G401.6 (cell line): Measurements from ENCODE around the gene ARHGEF26.

ENCODE experiments used
- FAIRE-seq: peaks from 2 replicates; lab custom pipeline; 2012; peaks lifted over from hg19 to GRCh38; lab: Jason Lieb, UNC

Gene ARHGEF26

GRCh38 chr3:154161806-154162205 is 40.6 kb downstream of the ARHGEF26 start:
- no peak for FAIRE-seq

DNA sequence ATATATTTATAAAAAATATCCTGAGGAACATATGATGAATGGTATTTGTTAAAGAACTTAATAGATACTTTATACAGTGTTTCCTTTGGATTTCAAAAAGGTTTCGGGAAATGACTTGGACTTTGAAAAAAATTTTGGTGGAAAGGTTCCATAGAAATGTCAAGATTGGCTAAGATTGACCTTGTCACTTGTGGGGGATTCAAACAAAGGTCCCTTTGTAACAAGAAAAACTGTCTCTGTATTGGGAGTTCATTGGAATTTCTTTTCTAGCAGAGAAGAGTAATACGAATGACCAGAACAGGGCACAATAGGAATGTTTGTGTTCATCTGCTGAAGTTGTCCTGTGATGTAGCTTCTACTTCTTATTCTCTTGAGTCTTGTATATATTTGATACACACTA is 43.2 kb downstream of the ARHGEF26 start:
- no peak for FAIRE-seq

DNA sequence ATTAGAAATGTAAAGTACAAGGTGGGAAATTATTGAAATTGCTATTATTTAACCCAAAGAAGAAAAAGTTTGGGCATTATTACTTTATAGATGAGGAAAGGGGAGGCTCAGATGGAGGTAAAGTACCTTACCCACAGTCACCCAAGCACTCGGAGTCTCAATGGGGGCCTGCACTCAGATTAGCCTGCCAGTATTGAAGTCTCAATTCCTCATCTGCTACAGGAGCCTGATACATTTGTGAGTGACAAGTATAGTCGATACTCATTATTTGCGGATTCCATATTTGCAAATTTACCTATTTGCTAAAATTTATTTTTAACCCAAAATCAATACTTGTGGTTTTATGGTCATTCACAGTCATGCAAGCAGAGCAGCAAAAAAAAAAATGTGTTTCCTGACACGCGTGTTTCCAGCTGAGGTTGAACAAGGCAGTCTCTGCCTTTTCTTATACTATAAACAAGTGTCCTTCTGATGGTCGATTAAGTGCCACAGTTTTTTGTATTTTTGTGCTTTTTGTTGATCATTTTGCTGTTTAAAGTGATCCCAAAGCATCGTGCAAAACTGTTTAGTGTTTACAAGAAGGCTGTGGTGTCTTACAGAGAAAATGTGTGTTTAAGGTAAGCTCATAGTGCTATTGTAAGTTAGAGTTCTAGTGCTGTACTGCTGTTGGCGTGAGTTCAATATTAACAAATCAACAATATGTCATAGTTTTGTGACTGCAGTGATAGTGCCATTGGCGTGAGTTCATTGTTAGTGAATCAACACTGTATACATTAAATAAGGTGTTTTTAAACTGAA is 48.0 kb downstream of the ARHGEF26 start:
- FAIRE-seq, result no peak

GRCh38 chr3:154169796-154170110 is 48.6 kb downstream of the ARHGEF26 start:
- no peak for FAIRE-seq

GRCh38 chr3:154170300-154170699 is 49.1 kb downstream of the ARHGEF26 start:
- FAIRE-seq, result no peak

GRCh38 chr3:154175041-154175440 is 53.9 kb downstream of the ARHGEF26 start:
- no peak for FAIRE-seq

DNA sequence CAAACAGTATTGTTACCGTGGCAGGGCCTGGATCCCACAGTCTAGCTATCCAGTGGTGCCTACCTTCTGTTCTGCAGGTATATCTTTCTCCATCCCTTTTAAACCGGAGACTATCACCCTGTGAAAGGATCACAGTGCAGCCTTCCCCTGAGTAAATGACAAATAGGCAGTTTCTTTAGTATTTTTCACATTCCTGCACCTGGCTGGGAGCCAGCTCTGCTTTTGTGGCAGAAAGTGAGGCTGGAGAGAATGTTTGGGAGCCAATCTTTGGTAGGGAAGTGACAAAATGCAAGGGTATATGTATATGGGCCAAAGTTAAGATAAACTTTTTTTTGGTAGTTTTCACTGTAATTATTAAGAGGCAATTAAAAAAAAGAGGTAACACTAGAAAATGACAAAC is 54.8 kb downstream of the ARHGEF26 start:
- no peak for FAIRE-seq

DNA sequence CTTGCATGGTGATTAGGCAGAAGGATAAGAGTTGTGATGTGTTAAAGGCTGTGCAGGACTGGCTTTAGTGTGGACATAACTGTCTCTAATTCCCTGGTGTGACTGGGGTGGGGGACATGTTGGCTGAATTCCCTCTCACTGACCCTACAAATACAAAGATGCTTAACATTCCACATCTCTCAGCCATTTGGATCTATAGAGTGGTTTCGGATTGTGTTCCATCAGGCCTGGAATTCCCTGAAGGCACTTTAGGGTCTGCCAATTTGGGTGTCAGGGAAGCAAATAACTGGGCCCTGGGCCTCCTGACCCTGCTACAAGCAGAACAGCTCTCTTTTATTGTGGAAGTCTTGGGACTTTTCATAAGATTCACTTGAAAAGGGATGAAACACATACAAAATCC is 56.2 kb downstream of the ARHGEF26 start:
- FAIRE-seq, result no peak

GRCh38 chr3:154178172-154178571 is 57.0 kb downstream of the ARHGEF26 start:
- no peak for FAIRE-seq

DNA sequence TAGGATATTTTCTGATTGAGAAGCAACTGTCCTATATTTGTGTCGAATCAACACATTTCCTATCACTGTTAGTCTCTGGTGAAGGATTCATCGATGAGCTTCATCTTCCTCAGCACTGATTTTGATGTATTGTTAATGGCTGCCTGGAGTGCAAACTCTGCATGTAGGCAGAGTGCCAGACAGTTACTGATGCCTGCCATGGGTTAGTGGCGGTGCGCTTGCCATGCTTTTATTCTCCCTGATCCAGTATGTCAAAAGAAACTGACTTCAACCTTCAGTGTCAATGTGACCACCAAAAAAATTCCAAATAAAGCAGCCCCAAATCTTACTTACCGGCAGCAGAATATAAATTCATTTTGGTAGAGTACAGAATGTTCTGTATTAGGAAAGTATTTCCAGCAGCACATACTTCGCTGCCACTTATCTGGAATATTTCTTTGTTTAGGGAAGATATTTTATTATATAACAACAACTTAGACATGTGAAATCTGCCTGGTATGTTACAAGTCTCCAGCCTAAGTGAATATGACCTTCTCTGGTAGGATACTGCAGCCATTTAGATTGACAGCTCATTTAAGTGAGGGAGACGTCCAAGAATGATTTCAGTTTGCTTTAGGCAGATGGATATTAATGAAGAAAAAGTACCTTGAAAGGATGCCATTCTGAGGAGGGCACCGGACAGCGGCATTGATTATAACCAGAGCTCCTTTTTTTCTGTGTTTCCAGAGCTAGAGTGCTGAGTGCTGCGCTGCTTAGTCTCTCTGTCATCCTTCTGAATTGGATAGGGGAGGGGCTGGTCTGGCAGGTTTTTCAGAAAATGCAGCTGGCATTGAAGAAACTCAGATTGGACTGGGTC is 59.9 kb downstream of the ARHGEF26 start:
- no peak for FAIRE-seq

- FAIRE-seq, result no peak
Measured at GRCh38 chr3:154182322-154182922, 61.2 kb downstream of the ARHGEF26 start.

GRCh38 chr3:154182975-154183374 is 61.8 kb downstream of the ARHGEF26 start:
- no peak for FAIRE-seq

GRCh38 chr3:154184582-154184981 is 63.4 kb downstream of the ARHGEF26 start:
- no peak for FAIRE-seq

DNA sequence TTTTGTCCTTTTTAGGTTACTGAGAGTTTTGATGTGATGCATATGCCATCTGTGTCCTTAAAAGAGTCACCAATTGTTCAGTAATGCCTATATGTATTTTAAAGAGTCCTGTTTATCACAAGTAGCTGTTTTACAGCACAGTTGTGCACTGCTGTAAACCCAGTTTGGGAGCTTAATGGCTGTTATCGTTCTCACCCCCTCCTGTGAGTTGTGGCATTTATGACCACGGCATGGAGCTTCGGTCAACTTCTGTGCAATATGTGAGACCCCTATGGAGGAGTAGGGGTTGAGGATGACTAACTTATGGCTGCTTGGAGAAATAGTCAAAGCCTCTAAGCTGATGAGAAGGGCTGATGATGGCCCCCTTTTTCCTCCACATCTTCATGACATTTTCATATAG is 67.2 kb downstream of the ARHGEF26 start:
- FAIRE-seq, result no peak

- FAIRE-seq, result no peak
Measured at GRCh38 chr3:154188846-154189245, 67.7 kb downstream of the ARHGEF26 start.

- FAIRE-seq, result no peak
Measured at GRCh38 chr3:154191520-154191919, 70.3 kb downstream of the ARHGEF26 start.

DNA sequence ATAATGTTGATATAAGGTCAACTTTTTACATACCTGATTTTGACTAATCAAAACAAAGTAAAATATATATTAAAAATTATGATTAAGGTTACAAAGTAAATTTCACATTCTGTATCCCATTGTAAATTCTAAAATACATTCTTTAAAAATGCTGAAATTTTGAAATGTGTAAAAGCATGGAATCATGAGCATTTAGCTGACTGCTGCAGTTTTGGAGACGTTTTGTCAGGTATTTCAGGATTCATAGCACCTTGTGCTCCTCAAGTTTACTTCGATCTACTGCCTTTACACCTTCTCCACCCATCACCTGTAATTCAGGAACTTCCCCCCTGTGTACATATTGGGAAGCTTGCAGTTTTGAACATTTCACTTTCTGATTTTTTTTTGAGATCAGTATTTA is 71.0 kb downstream of the ARHGEF26 start:
- FAIRE-seq, result no peak

- no peak for FAIRE-seq
Measured at GRCh38 chr3:154193000-154193615, 71.9 kb downstream of the ARHGEF26 start.

DNA sequence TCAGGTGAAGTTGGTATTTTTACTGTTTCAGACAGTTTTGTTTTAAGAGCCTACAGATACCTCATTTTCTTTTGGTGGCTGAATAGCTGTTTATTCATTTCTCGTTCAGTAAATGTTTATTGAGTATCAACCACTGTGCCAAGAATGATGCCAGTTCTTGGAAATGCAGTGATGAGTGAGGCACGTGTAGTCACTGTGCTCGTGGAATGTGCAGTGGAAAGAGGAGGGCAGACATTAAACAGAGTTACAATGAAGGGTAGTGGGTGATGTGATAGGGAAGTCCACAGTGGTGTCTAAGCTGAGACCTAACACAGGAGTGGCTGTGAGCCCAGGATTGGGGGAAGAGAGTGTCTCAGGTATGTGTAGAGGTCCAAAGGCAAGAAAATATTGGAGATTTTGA is 73.7 kb downstream of the ARHGEF26 start:
- FAIRE-seq, result no peak

- no peak for FAIRE-seq
Measured at GRCh38 chr3:154195620-154196356, 74.6 kb downstream of the ARHGEF26 start.

DNA sequence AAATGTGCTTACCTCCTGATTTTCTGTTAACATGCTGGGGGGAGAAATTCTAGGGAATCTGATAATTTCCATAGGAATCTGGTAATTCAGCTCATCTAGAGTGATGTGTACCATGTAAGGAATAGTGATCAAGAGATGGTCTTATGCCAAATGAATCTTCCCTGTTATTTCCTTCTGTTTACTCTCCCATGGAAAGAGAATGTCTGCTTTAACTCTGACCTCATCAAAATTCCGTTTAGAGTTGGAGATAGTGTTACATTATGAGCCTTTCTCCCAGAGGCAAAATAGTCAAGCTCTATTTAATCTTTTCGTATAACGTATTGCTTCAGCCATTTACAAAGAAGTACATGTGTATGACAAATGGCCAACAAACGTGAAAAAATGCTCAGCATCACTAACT is 76.6 kb downstream of the ARHGEF26 start:
- FAIRE-seq, result no peak

- no peak for FAIRE-seq
Measured at GRCh38 chr3:154209499-154209898, 88.3 kb downstream of the ARHGEF26 start.
